HG03103 (cell line): ENCODE data around the gene USHBP1.
A peak's percentile ranks its signal among the peaks of the same experiment; 100 is the strongest.
"Not testable (repeated sequence)": the region's sequence is repeated elsewhere in the genome, so short reads cannot be mapped to it uniquely, and the experiment has no call there.

Experiments
- ATAC-seq: cut with Tn5 transposase; IDR thresholded peaks from one replicate; pipeline ENCODE4 v1.9.1; 2021; ENCODE audit warnings: low read depth; ENCODE audit not compliant: unreplicated experiment

Gene USHBP1

GRCh38 chr19:17295551-17295950 lies 31.0 kb upstream of the USHBP1 start:
- ATAC-seq = not testable (repeated sequence)

- ATAC-seq = no peak
Measured at GRCh38 chr19:17294051-17294891, 29.7 kb upstream of the USHBP1 start.

GRCh38 chr19:17293605-17294004 lies 29.1 kb upstream of the USHBP1 start:
- ATAC-seq = no peak

GRCh38 chr19:17292301-17293074 lies 27.9 kb upstream of the USHBP1 start:
- ATAC-seq = no peak

- ATAC-seq = no peak
Measured at GRCh38 chr19:17289489-17289888, 24.9 kb upstream of the USHBP1 start.

- no peak for ATAC-seq
Measured at GRCh38 chr19:17286752-17287151, 22.2 kb upstream of the USHBP1 start.

GRCh38 chr19:17286263-17286662 lies 21.7 kb upstream of the USHBP1 start:
- ATAC-seq = no peak

GRCh38 chr19:17285415-17286135 lies 21.0 kb upstream of the USHBP1 start:
- ATAC-seq = no peak

- no peak for ATAC-seq
Measured at GRCh38 chr19:17283504-17283996, 19.0 kb upstream of the USHBP1 start.

GRCh38 chr19:17282488-17283125 lies 18.1 kb upstream of the USHBP1 start:
- peak; percentile 50 for ATAC-seq

- ATAC-seq = no peak
Measured at GRCh38 chr19:17281391-17282304, 17.1 kb upstream of the USHBP1 start, which contains the start of gene ANKLE1. Gene ANKLE1 (plus strand): TSS chr19:17281901. CDS start chr19:17281921, 20 bp downstream.

GRCh38 chr19:17279436-17279835 lies 14.9 kb upstream of the USHBP1 start:
- ATAC-seq = no peak

- ATAC-seq = no peak
Measured at GRCh38 chr19:17275441-17276175, 11.1 kb upstream of the USHBP1 start.

- not testable (repeated sequence) for ATAC-seq
Measured at GRCh38 chr19:17274892-17275291, 10.3 kb upstream of the USHBP1 start.

GRCh38 chr19:17268754-17269153 lies 4.2 kb upstream of the USHBP1 start:
- ATAC-seq = no peak

- peak; percentile 81 for ATAC-seq
Measured at GRCh38 chr19:17266975-17267788, 2.6 kb upstream of the USHBP1 start, which contains the start of gene BABAM1. Gene BABAM1 (plus strand): TSS chr19:17267443. CDS start chr19:17268807, 1,364 bp downstream.

GRCh38 chr19:17266589-17266974 lies 2.0 kb upstream of the USHBP1 start:
- peak; percentile 22 for ATAC-seq

GRCh38 chr19:17266026-17266425 lies 1.5 kb upstream of the USHBP1 start:
- no peak for ATAC-seq
